ENCODE data around the gene DNMBP.

DNA sequence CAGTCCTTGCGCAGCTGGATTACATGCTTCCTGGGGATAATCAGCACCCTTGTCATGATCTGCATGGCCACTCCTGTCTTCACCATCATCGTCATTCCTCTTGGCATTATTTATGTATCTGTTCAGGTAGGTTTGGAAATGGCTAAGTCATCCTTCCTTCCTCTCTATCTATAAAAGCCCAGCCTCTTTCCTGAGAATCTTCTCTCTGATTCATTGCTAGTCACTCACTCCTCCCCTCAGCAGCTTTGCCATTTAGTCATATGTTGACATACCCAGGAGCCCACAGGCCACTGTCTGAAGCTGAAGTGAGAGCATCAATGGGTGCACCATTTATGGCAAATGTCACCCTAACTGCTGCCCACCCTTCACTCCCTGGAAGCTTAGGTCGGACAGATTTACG, 175.3 kb downstream of the DNMBP start:
- TF ChIP-seq CTCF (IDR thresholded peaks at IDR 0.05), result no peak
- TF ChIP-seq POLR2A (IDR thresholded peaks at IDR 0.05), result no peak

All from thyroid gland (tissue), 4 donors.